GM21390 (cell line): ENCODE data around the gene SEMA4B.
"Not testable (repeated sequence)": the region's sequence is repeated elsewhere in the genome, so short reads cannot be mapped to it uniquely, and the experiment has no call there.

Source experiments
- ATAC-seq: cut with Tn5 transposase; IDR thresholded peaks from one replicate; pipeline ENCODE4 v1.9.1; 2021; ENCODE audit not compliant: unreplicated experiment

SEMA4B gene

GRCh38 chr15:90257776-90258175 is 56.6 kb downstream of the SEMA4B start:
- ATAC-seq = no peak

- ATAC-seq = peak; percentile 86
Measured at GRCh38 chr15:90259524-90259923, 58.4 kb downstream of the SEMA4B start.

DNA sequence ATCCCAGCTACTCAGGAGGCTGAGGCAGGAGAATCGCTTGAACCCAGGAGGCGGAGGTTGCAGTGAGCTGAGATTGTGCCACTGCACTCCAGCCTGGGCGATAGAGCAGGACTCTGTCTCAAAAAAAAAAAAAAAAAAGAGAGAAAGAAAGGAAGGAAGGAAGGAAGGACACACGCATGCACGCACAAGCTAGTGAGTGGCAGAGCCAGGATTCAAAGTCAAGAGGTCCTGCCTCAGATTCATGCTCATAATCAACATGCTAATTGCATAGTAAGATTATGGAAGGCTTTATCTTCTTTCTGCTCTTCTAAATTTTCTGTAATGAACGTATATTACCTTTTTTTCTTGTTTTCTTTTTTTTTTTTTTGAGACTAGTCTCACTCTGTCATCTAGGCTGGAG is 59.6 kb downstream of the SEMA4B start:
- ATAC-seq = not testable (repeated sequence)

DNA sequence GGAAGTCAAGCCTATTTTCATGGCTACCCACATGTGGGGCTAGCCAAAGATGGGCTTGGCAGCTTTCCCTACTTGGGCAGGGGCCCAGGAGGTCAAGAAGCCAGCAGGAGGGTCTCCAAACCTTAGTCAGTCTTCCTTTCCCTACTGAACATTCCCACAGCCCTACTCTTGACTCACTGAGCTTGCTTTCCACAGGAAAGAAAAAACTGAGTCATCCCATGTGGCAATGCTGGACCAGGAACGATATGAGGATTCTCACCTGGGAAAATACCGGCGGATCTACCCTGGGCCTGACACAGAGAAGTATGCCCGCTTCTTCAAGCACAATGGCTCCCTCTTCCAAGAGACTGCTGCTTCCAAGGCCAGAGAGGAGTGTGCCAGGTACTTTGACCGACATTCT is 60.7 kb downstream of the SEMA4B start:
- ATAC-seq = no peak

DNA sequence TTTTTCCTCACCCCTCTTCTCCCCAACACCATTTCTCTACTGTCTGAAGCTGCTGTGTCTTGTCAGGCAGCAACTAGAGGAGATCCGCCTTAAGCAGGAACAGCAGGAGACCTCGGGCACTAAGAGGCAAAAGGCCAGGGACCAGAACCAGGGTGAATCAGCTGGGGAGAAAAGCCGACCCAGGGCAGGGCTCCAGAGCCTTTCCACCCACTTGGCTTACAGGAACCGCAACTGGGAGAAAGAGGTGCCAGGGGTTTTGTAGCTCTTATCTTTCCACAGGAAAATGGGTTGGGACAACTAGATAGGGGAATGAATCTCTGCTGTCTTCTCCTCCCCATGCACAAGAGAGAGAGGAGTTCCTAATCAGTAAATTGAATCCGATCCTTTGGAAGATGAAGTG is 61.3 kb downstream of the SEMA4B start:
- no peak for ATAC-seq

GRCh38 chr15:90264671-90265070 is 63.5 kb downstream of the SEMA4B start:
- no peak for ATAC-seq

DNA sequence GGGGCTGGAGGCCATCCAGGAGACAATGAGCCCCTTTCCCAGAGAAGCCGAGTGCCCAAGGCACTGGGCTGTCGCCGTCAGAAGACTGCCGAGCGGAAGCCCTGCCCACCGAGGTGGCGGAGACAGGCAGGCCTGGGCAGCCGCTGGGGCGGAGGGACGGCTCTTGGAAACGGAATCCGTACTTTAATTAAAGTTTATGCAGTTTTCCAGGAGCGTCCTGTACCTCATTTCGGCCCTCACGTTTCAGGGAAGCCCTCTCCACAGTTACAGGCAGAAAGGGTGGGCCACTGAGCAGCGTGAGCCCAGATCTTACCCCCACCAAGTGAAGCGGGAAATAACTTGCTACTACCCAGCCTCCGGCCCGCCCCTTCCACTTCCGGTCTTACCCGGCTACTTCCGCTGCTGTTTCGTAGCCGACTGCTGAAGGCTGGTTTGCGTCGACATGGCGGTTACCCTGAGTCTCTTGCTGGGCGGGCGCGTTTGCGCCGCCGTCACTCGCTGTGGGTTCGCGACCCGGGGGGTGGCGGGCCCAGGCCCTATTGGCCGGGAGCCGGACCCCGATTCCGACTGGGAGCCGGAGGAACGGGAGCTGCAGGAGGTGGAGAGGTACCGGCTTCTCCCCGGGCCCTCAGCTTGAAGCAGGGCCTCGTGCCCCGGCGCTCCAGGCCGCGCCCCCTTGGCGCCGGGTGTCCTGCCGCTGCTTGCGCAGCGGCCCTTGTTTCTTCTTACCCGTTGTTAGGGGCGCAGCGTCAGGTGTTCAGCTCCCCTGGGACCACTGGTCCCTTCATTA is 64.3 kb downstream of the SEMA4B start, which contains the start of gene NGRN:
NGRN (plus strand) TSS at position 402 of the 790 bp plus-strand sequence; CDS start at position 443, 41 bp downstream.
- peak; percentile 90 for ATAC-seq

DNA sequence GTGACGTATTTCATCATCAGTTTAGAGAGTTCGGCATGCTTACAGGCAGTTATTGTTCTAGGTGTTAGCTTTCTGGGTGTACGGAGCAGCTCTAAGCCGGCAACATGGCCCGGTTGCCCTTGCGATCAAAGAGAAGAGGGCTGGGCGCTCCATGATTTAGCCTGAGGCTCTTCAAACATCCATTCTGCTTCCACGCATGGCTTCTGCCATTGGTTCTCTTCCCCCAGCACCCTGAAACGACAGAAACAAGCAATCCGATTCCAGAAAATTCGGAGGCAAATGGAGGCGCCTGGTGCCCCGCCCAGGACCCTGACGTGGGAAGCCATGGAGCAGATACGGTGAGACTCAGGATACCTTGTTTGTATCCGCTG is 64.9 kb downstream of the SEMA4B start:
- peak; percentile 13 for ATAC-seq

- no peak for ATAC-seq
Measured at GRCh38 chr15:90266485-90266884, 65.4 kb downstream of the SEMA4B start.

GRCh38 chr15:90268415-90268814 is 67.3 kb downstream of the SEMA4B start:
- no peak for ATAC-seq

GRCh38 chr15:90270502-90271150 is 69.5 kb downstream of the SEMA4B start:
- ATAC-seq = no peak

GRCh38 chr15:90271459-90272166 is 70.5 kb downstream of the SEMA4B start:
- no peak for ATAC-seq

DNA sequence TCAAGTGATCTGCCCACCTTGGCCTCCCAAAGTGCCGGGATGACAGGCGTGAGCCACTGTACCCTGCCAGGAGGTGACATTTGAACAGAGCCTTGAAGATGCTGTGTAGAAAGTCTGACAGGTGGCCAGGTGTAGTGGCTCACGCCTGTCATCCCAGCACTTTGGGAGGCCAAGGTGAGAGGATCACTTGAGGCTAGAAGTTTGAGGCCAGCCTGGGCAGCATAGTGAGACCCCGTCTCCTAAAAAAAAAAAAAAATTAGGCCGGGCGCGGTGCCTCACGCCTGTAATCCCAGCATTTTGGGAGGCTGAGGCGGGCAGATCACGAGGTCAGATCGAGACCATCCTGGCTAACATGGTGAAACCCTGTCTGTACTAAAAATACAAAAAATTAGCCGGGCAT is 77.3 kb downstream of the SEMA4B start:
- ATAC-seq = not testable (repeated sequence)
